Adipocyte (in vitro differentiated cells): ENCODE results near the gene ASIC4.
A peak's percentile ranks its signal among the peaks of the same experiment; 100 is the strongest.

Experiments used
- DNase-seq: peaks from one replicate; pipeline ENCODE4 v3.0.0-alpha.2; 2015; ENCODE audit warnings: low read depth
- H3K27me3 ChIP-seq: replicated peaks from 2 replicates; pipeline ENCODE4 v1.7.0; 2013; ENCODE audit warnings: mild to moderate bottlenecking, low read length, moderate library complexity; ENCODE audit not compliant: control insufficient read depth, insufficient read depth
- H3K36me3 ChIP-seq: 2 replicates; pipeline ENCODE4 v1.7.0; 2013; ENCODE audit warnings: low read length, mild to moderate bottlenecking, moderate library complexity; ENCODE audit not compliant: control insufficient read depth, insufficient read depth, severe bottlenecking
- H3K4me1 ChIP-seq: 2 replicates; pipeline ENCODE4 v1.7.0; 2013; ENCODE audit warnings: mild to moderate bottlenecking, low read length, moderate library complexity; ENCODE audit not compliant: control insufficient read depth, insufficient read depth
- H3K4me3 ChIP-seq: 2 replicates; pipeline ENCODE4 v1.7.0; 2013; ENCODE audit warnings: mild to moderate bottlenecking, low read length, moderate library complexity
- H3K9ac ChIP-seq: 2 replicates; pipeline ENCODE4 v1.7.0; 2013; ENCODE audit warnings: mild to moderate bottlenecking, low read length, moderate library complexity
- H3K9me3 ChIP-seq: 2 replicates; pipeline ENCODE4 v1.7.0; 2013; ENCODE audit warnings: mild to moderate bottlenecking, low read length, moderate library complexity; ENCODE audit not compliant: control insufficient read depth

ASIC4 gene

DNA sequence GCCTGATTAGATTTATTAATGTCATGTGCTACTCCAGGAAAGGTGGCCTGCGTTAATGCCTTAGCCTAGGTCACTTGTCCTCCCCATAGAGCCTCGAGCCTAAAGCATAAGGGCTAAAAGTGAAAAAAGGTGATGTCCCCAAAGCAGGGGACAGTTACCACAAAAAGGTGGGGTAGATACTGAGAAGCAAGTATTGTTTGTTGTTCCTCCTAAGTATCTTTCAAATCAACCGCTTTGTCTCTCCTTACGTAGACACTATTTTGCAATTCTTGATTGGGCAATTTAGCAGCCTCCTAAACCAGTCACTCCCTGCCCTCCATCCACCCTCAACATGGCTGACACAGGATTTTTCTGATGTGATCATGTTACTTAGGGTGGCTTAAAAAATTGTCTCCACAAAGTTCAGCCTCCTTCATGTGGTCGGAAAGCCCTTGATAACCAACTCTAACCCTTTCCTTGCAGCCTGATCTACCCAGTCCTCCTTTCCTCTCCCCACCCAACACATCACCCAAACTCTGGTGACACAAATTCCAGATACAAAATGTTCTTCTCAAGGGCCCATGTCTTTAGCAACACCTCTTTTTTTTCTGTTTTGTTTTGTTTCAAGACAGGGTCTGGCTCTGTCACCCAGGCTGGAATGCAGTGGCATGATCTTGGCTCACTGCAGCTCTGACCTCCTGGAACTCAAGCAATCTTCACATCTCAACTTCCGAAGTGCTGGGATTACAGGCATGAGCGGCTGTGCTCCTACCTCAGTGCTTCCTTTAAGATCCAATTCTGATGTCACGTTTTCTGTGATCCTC is 64.7 kb downstream of the ASIC4 start:
- no peaks in the 10 kb centered on the region for H3K36me3 ChIP-seq
- peaks cover 13% of the 10 kb centered on the region for H3K27me3 ChIP-seq
- peak overlapping the region; percentile 38 for H3K4me3 ChIP-seq
- no peaks in the 10 kb centered on the region for H3K9me3 ChIP-seq
- peaks cover 30% of the 10 kb centered on the region for H3K4me1 ChIP-seq
- DNase-seq: peak; percentile 74
- H3K9ac ChIP-seq: peak overlapping the region; percentile 21

DNA sequence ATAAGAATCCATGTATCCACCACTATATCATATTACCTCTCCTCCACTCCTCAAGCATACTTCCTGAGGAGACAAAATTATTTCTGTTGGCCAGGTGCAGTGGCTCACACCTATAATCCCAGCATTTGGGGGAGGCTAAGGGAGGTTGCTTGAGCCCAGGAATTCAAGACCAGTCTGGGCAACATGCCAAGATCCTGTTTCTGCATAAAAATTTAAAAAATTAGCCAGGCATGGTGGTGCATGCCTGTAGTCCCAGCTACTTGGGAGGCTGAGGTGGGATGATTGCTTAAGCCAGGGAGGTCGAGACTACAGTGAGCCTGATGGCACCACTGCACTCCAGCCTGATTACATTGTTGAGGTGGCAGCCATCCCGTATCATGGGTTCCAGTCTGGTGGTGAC is 67.1 kb downstream of the ASIC4 start:
- DNase-seq: no peak

More for the DNA sequence above, 67.1 kb downstream of the ASIC4 start:
- H3K4me3 ChIP-seq: no peak overlapping the region
- no peak overlapping the region for H3K9ac ChIP-seq
- H3K27me3 ChIP-seq: peaks cover 7% of the 10 kb centered on the region
- H3K4me1 ChIP-seq: peaks cover 30% of the 10 kb centered on the region
- H3K9me3 ChIP-seq: no peaks in the 10 kb centered on the region
- H3K36me3 ChIP-seq: no peaks in the 10 kb centered on the region
